PC-9 (cell line): Measurements from ENCODE around the gene PTCRA. TPM values are rescaled to one million over a fixed set of nuclear protein-coding genes. Genes with fewer than 3 reads are reported as not detected.

Experiments used
- BruUV-seq: library from RNA; stranded (reverse); fragments of 400-500 nt; replicated peaks from 2 replicates; lab custom pipeline; 2021; lab: Mats Ljungman, UMichigan
- CTCF ChIA-PET: fragments of 300-600 bp; sonication (Branson Sonifier 250); formaldehyde crosslinking; loops from one replicate; lab custom pipeline; 2022; ENCODE audit warnings: antibody characterized with exemption; lab: Charles Lee
- POLR2A ChIA-PET: fragments of 300-600 bp; sonication (Branson Sonifier 250); formaldehyde crosslinking; loops from one replicate; lab custom pipeline; 2022; ENCODE audit warnings: antibody characterized with exemption; ENCODE audit not compliant: unreplicated experiment; lab: Charles Lee
- DNase-seq, 2 experiments: peaks; one replicate each; pipeline versions ENCODE4 v3.0.0 to v3.0.0-alpha.2; 2015 to 2022; ENCODE audit warnings: mixed read lengths in 1 of 2
- H2AFZ ChIP-seq: fragments of 200-600 bp; sonication (generic); 2 replicates; pipeline ENCODE4 v1.8.1; 2017; ENCODE audit warnings: antibody characterized with exemption
- H3F3A ChIP-seq: fragments of 200-600 bp; sonication (generic); 2 replicates; pipeline ENCODE4 v1.8.1; 2017; ENCODE audit warnings: antibody characterized with exemption, mild to moderate bottlenecking, low read depth; ENCODE audit not compliant: insufficient read depth
- H3K27ac ChIP-seq: fragments of 200-600 bp; sonication (generic); 2 replicates; pipeline ENCODE4 v1.6.1; 2016; ENCODE audit warnings: mixed run types
- H3K27me3 ChIP-seq: fragments of 200-600 bp; sonication (generic); 2 replicates; pipeline ENCODE4 v1.6.1; 2016; ENCODE audit warnings: low read depth, mixed run types; ENCODE audit not compliant: insufficient read depth
- H3K36me3 ChIP-seq: fragments of 200-600 bp; sonication (generic); 2 replicates; pipeline ENCODE4 v1.6.1; 2016; ENCODE audit warnings: low read depth, mixed run types
- H3K4me1 ChIP-seq: fragments of 200-600 bp; sonication (generic); replicated peaks from 2 replicates; pipeline ENCODE4 v1.6.1; 2016; ENCODE audit warnings: mixed run types; ENCODE audit not compliant: insufficient read depth
- H3K4me2 ChIP-seq: fragments of 200-600 bp; sonication (generic); 2 replicates; pipeline ENCODE4 v1.6.1; 2017; ENCODE audit warnings: mixed run types
- H3K4me3 ChIP-seq: fragments of 200-600 bp; sonication (generic); 2 replicates; pipeline ENCODE4 v1.6.1; 2016; ENCODE audit warnings: mixed run types
- H3K79me2 ChIP-seq: fragments of 200-600 bp; sonication (generic); 2 replicates; pipeline ENCODE4 v1.6.1; 2017; ENCODE audit warnings: low read depth, mixed run types
- H3K9me2 ChIP-seq: fragments of 200-600 bp; sonication (generic); 2 replicates; pipeline ENCODE4 v1.8.1; 2017; ENCODE audit warnings: mild to moderate bottlenecking; ENCODE audit not compliant: insufficient read depth
- H3K9me3 ChIP-seq: fragments of 200-600 bp; sonication (generic); 2 replicates; pipeline ENCODE4 v1.8.1; 2016; ENCODE audit warnings: low read depth; ENCODE audit not compliant: insufficient read depth
- H4K20me1 ChIP-seq: fragments of 200-600 bp; sonication (generic); 2 replicates; pipeline ENCODE4 v1.8.1; 2017; ENCODE audit not compliant: insufficient read depth
- EZH2 ChIP-seq: fragments of 200-600 bp; sonication (generic); IDR thresholded peaks from 2 replicates; pipeline ENCODE4 v1.8.0; 2017; ENCODE audit warnings: antibody characterized with exemption, low read depth
- intact Hi-C: fragments of 100-400 bp; cut with micrococcal nuclease; formaldehyde crosslinking; loops from one replicate; pipeline ENCODE4 v1.10.0; 2022; ENCODE audit not compliant: unreplicated experiment
- total RNA-seq: library from RNA; stranded (reverse); gene quantifications from 2 replicates; pipeline ENCODE4 v1.2.3, GENCODE V29; 2021
- TF ChIP-seq, protein P1 (sequence below): fragments of 200-600 bp; sonication (generic); conservative IDR thresholded peaks from 2 replicates; pipeline ENCODE4 v1.6.1; 2017; ENCODE audit warnings: mixed run types, antibody characterized with exemption, mild to moderate bottlenecking, moderate library complexity

Gene PTCRA
- total RNA-seq, 1 experiment from 2014 or later = not detected

DNA sequence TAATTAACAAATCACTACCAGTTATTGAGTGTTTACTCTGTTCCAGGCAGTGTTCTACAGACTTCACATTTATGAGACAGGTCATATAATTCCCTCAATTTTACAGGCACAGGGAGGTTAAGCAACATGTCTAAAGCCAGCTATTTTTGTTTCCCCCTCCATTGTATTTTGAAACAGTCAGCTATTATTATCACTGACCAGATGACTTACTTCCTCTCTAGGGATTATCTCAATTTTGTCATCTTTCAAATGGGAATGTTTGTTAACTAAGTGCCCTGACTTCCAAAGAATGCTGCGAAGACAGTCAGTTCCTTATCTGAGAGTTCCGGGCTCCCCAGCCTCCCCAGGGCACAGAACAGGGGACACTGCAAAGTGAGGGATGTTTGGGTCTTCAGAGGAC lies 7.8 kb downstream of the PTCRA start:
- ChIA-PET POLR2A (no interaction called here), CTCF (no interaction called here)
- intact Hi-C loops = no loop called here
- Histone ChIP-seq H3K4me2 (no peak overlapping the region), H3K36me3 (no peaks in the 10 kb centered on the region), H2AFZ (no peak overlapping the region), H3K4me1 (peaks cover 7% of the 10 kb centered on the region), H3K9me3 (no peaks in the 10 kb centered on the region), H3K79me2 (no peaks in the 10 kb centered on the region), H3K9me2 (no peaks in the 10 kb centered on the region), H3F3A (peaks cover 18% of the 10 kb centered on the region; the same call in 1 of the 2 replicates), H3K27me3 (no peaks in the 10 kb centered on the region), H3K4me3 (no peak overlapping the region), H4K20me1 (no peaks in the 10 kb centered on the region), H3K27ac (no peak overlapping the region)
- TF ChIP-seq, protein P1, sequence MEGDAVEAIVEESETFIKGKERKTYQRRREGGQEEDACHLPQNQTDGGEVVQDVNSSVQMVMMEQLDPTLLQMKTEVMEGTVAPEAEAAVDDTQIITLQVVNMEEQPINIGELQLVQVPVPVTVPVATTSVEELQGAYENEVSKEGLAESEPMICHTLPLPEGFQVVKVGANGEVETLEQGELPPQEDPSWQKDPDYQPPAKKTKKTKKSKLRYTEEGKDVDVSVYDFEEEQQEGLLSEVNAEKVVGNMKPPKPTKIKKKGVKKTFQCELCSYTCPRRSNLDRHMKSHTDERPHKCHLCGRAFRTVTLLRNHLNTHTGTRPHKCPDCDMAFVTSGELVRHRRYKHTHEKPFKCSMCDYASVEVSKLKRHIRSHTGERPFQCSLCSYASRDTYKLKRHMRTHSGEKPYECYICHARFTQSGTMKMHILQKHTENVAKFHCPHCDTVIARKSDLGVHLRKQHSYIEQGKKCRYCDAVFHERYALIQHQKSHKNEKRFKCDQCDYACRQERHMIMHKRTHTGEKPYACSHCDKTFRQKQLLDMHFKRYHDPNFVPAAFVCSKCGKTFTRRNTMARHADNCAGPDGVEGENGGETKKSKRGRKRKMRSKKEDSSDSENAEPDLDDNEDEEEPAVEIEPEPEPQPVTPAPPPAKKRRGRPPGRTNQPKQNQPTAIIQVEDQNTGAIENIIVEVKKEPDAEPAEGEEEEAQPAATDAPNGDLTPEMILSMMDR = no peak
- TF ChIP-seq EZH2 = no peak
- BruUV-seq = no TSS peak
- no peak for DNase-seq

DNA sequence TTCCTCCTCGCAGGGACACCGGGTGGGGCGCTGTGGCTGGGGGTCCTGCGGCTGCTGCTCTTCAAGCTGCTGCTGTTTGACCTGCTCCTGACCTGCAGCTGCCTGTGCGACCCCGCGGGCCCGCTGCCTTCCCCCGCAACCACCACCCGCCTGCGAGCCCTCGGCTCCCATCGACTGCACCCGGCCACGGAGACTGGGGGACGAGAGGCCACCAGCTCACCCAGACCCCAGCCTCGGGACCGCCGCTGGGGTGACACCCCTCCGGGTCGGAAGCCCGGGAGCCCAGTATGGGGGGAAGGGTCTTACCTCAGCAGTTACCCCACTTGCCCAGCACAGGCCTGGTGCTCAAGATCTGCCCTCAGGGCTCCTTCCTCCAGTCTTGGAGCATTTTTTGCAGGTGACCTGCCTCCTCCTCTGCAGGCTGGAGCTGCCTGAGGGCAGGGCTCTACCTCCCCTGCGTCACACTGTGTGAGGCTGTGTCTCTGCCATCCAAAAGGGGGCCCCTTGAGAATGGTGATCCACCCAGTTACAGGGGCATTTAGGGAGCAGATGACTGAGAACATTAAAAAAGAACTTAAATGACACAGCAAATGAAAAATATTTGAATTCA lies 9.5 kb downstream of the PTCRA start:
- H3K4me3 ChIP-seq = no peak overlapping the region
- no TSS peak for BruUV-seq
- H3K4me1 ChIP-seq = peaks cover 8% of the 10 kb centered on the region
- ChIA-PET CTCF (no interaction called here), POLR2A (no interaction called here)
- no peak overlapping the region for H2AFZ ChIP-seq
- H3K36me3 ChIP-seq = no peaks in the 10 kb centered on the region
- no peaks in the 10 kb centered on the region for H4K20me1 ChIP-seq
- peaks cover 28% of the 10 kb centered on the region for H3F3A ChIP-seq
- intact Hi-C loops = loop anchor here (5.0 kb wide), 1 partner anchor 87 kb away; the partner anchor contains the start of genes KLHDC3 and MEA1
- H3K4me2 ChIP-seq = no peak overlapping the region
- H3K79me2 ChIP-seq = peaks cover 2% of the 10 kb centered on the region
- DNase-seq = no peak
- H3K9me3 ChIP-seq = no peaks in the 10 kb centered on the region
- H3K27me3 ChIP-seq = no peaks in the 10 kb centered on the region
- H3K27ac ChIP-seq = no peak overlapping the region
- no peak for TF ChIP-seq EZH2
- TF ChIP-seq, protein P1 = no peak
- H3K9me2 ChIP-seq = no peaks in the 10 kb centered on the region

DNA sequence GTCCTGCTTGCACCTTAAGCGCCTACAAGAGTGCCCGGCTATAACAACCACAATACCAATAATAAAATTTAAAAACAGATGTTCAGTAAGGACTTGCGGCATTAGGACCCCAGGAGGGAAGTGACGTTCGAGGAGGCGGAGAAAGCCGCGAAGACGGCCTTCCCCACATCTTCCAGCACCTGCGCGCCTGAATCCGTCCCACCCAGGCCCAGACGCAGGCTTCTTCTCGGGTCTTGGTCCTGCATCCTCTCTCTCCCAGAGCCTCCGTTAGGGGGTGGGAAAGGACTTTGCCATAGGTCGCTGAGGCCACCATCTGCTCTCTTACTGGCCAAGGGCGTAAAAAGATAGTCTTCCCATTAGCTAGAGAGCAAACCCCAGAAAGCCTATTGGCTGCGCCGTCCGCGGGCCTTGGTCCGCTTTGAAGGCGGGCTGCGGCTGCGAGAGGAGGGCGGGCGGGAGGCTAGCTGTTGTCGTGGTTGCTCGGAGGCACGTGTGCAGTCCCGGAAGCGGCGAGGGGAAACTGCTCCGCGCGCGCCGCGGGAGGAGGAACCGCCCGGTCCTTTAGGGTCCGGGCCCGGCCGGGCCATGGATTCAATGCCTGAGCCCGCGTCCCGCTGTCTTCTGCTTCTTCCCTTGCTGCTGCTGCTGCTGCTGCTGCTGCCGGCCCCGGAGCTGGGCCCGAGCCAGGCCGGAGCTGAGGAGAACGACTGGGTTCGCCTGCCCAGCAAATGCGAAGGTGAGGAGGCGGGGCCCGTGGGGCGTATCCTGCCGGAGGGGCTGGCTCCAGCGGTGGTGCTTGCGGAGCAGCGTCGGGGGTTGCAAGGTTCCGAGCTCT lies 13.3 kb downstream of the PTCRA start, which contains the start of gene CNPY3:
Gene CNPY3 (plus strand): TSS at position 495 of the 835 bp plus-strand sequence. CDS start 91 bp downstream, at position 586.
- CTCF ChIA-PET = interaction anchor here (0.6 kb wide), 1 partner anchor 623 kb away, joined by 3 read pairs; no protein-coding TSS in a partner anchor

More for the DNA sequence above, 13.3 kb downstream of the PTCRA start, which contains the start of gene CNPY3:
- peak; percentile 94 for DNase-seq
- Histone ChIP-seq H3K4me2 (peak within 1 kb of the TSS; percentile 89), H3K27ac (peak within 1 kb of the TSS; percentile 67), H3K4me1 (peaks cover 16% of the 10 kb centered on the region), H2AFZ (peak within 1 kb of the TSS; percentile 85), H4K20me1 (no peaks in the 10 kb centered on the region; the same call in 1 of the 2 replicates), H3K4me3 (peak within 1 kb of the TSS; percentile 73), H3K9me3 (no peaks in the 10 kb centered on the region), H3F3A (peaks cover 34% of the 10 kb centered on the region), H3K36me3 (peaks cover 9% of the 10 kb centered on the region; the same call in 1 of the 2 replicates), H3K79me2 (peaks cover 34% of the 10 kb centered on the region), H3K27me3 (no peaks in the 10 kb centered on the region), H3K9me2 (no peaks in the 10 kb centered on the region)
- POLR2A ChIA-PET = interaction anchor here (0.6 to 1.5 kb wide), 17 partner anchors 10 to 701 kb away, joined by 3 to 16 read pairs (median 5); partner anchors contain the start of genes CUL7, KLC4, KLHDC3 and MEA1
- no peak for TF ChIP-seq EZH2
- TF ChIP-seq, protein P1 = no peak
- intact Hi-C loops = loop anchor here (1.0 to 5.0 kb wide), 3 partner anchors 83 to 242 kb away; partner anchors contain the start of genes KLHDC3, MEA1 and SRF
- BruUV-seq = TSS peak; percentile 39
